Uterus (tissue), 2 donors: ENCODE measurements around the gene SCAI.
"Not testable (repeated sequence)": the region's sequence is repeated elsewhere in the genome, so short reads cannot be mapped to it uniquely, and the experiment has no call there.

ENCODE experiments used
- POLR2A ChIP-seq, 2 donors: fragments of 450-650 bp; IDR thresholded peaks; one replicate each; pipeline ENCODE4 v1.6.1; 2016; ENCODE audit warnings: antibody characterized with exemption in 2 of 2, mild to moderate bottlenecking in 1 of 2, moderate library complexity in 1 of 2
- TF ChIP-seq, protein P1 (sequence below), 4 experiments: fragments of 200-600 bp in 2 of 4; fragments of 450-650 bp in 2 of 4; sonication (generic) in 2 of 4; IDR thresholded peaks; one replicate each; pipeline ENCODE4 v1.5.1; 2016 to 2019; ENCODE audit warnings: antibody characterized with exemption in 4 of 4, mild to moderate bottlenecking in 2 of 4, moderate library complexity in 1 of 4

DNA sequence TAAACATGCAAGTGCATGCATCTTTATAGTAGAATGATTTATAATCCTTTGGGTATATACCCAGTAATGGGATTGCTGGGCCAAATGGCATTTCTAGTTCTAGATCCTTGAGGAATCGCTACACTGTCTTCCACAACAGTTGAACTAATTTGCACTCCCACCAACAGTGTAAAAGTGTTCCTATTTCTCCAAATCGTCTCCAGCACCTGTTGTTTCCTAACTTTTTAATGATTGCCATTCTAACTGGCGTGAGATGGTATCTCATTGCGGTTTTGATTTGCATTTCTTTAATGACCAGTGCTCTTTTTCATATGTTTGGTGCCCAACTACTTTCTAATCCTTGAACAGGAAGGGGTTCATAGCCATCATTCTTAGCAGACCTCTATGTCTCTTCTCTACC, 38.4 kb upstream of the SCAI start:
- TF ChIP-seq, protein P1, sequence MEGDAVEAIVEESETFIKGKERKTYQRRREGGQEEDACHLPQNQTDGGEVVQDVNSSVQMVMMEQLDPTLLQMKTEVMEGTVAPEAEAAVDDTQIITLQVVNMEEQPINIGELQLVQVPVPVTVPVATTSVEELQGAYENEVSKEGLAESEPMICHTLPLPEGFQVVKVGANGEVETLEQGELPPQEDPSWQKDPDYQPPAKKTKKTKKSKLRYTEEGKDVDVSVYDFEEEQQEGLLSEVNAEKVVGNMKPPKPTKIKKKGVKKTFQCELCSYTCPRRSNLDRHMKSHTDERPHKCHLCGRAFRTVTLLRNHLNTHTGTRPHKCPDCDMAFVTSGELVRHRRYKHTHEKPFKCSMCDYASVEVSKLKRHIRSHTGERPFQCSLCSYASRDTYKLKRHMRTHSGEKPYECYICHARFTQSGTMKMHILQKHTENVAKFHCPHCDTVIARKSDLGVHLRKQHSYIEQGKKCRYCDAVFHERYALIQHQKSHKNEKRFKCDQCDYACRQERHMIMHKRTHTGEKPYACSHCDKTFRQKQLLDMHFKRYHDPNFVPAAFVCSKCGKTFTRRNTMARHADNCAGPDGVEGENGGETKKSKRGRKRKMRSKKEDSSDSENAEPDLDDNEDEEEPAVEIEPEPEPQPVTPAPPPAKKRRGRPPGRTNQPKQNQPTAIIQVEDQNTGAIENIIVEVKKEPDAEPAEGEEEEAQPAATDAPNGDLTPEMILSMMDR (IDR thresholded peaks at IDR 0.05), result not testable (repeated sequence)
- TF ChIP-seq POLR2A (IDR thresholded peaks at IDR 0.05), result not testable (repeated sequence)
